Colonic mucosa (tissue), 4 donors: ENCODE measurements around the gene TLX3. TPM values are rescaled to one million over a fixed set of nuclear protein-coding genes. Genes with fewer than 3 reads are reported as not detected.

Experiments
- DNase-seq: peaks from one replicate; pipeline ENCODE4 v3.0.0-alpha.2; 2020
- H3K27ac ChIP-seq: fragments of 200-600 bp; one replicate; pipeline ENCODE4 v1.8.0; 2021
- H3K27me3 ChIP-seq: fragments of 200-600 bp; one replicate; pipeline ENCODE4 v1.8.0; 2021
- H3K36me3 ChIP-seq: fragments of 200-600 bp; one replicate; pipeline ENCODE4 v1.8.0; 2021
- H3K4me1 ChIP-seq: fragments of 200-600 bp; one replicate; pipeline ENCODE4 v1.8.0; 2021; ENCODE audit warnings: mild to moderate bottlenecking
- H3K4me3 ChIP-seq: fragments of 200-600 bp; one replicate; pipeline ENCODE4 v1.8.0; 2021
- H3K9ac ChIP-seq, 2 donors: one replicate each; pipeline ENCODE4 v1.7.0; 2013; ENCODE audit warnings: control low read depth in 2 of 2, low read depth in 2 of 2, low read length in 2 of 2
- H3K9me3 ChIP-seq: fragments of 200-600 bp; one replicate; pipeline ENCODE4 v1.8.0; 2021
- intact Hi-C: fragments of 100-400 bp; cut with DNase I; formaldehyde crosslinking; loops from one replicate; pipeline ENCODE4 v1.14.1; 2022
- total RNA-seq, 2 donors: library from RNA; stranded (reverse); fragmentation: NEBNext Ultra II Directional in 1 of 2; extraction: Animal tissue kit (Norgen Biotek cat#: 25700) in 1 of 2; gene quantifications; one replicate each; pipeline ENCODE4 v1.2.1, GENCODE V29; 2021
- TF ChIP-seq, protein P1 (sequence below): fragments of 200-600 bp; IDR thresholded peaks from one replicate; pipeline ENCODE4 v1.8.0; 2022; ENCODE audit warnings: antibody characterized with exemption, mild to moderate bottlenecking
- donor health status: healthy.
- donor health status: DM: no; HTN: no; CAD: no.
- donor health status: DM: no; HTN: no; CAD: no.

Gene TLX3
- total RNA-seq = not detected

DNA sequence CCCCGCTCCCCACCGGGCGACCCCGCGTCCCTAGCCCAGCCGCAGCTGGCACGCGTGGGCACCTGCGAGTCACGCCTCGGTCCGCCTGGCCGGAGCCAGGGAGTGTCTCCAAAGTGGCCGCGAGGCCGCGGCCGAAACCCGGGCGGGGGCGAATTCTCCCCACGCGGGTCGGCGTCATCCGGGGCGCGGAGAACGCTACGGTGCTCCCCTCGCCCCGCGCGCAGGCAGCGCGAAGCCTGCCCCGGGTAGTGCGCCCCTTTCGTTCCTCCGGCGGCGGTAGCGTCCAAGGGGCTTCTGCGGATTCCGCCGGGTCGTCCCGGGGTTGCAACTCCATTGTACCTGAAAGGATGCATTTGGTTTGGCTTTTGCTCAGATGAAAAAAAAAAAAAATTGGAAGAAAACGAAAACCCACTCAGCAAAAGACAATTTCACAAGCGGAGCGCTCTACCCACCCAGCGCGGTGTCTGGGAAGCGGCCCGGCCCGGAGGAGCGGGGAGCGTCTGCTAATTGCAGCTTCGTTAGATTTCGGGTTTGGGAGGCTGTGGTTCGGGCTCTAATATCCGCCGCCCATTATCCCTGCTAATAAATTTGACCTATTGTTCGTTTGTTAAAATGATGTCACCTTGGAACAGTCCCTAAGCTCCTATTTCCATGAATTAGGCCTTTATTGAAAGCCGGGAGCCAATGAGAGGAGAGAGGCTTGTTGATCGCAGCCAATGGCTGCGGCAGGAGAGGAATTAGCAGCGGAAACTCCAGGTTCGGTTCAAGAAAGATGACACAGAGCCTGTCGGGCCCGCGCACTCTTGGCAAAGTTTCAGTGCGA is at the start of gene TLX3:
TLX3 (plus strand) TSS at position 796 of the 823 bp plus-strand sequence. CDS start 118 bp downstream, outside the sequence.
- H3K27me3 ChIP-seq = peaks cover 76% of the 10 kb centered on the region
- peak within 1 kb of the TSS; percentile 13 for H3K4me3 ChIP-seq
- no peak within 1 kb of the TSS for H3K27ac ChIP-seq
- H3K4me1 ChIP-seq = peaks cover 7% of the 10 kb centered on the region
- TF ChIP-seq, protein P1, sequence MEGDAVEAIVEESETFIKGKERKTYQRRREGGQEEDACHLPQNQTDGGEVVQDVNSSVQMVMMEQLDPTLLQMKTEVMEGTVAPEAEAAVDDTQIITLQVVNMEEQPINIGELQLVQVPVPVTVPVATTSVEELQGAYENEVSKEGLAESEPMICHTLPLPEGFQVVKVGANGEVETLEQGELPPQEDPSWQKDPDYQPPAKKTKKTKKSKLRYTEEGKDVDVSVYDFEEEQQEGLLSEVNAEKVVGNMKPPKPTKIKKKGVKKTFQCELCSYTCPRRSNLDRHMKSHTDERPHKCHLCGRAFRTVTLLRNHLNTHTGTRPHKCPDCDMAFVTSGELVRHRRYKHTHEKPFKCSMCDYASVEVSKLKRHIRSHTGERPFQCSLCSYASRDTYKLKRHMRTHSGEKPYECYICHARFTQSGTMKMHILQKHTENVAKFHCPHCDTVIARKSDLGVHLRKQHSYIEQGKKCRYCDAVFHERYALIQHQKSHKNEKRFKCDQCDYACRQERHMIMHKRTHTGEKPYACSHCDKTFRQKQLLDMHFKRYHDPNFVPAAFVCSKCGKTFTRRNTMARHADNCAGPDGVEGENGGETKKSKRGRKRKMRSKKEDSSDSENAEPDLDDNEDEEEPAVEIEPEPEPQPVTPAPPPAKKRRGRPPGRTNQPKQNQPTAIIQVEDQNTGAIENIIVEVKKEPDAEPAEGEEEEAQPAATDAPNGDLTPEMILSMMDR = no peak
- H3K9ac ChIP-seq = no peak within 1 kb of the TSS
- intact Hi-C loops = no loop called here
- H3K9me3 ChIP-seq = no peaks in the 10 kb centered on the region
- DNase-seq = no peak
- H3K36me3 ChIP-seq = no peaks in the 10 kb centered on the region

DNA sequence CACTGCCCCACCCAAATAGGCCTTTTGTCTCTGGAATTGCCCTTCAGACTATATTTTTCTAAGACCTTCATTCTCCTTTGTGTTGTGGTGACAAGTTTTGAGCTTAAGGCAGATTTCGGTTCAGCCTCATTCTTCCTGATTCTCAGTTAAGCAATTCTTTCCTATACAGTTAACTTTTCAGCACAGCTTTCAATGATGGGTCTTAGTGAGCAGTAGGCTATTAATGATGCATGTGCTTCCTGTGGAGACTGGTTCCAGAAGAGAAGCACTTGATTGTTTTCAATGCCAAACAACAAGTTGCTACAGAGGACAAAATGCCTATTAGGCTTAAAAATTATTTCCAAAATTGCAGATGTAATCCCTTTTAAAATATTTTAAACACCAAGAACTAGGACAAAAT is 47.7 kb upstream of the TLX3 start:
- no peaks in the 10 kb centered on the region for H3K36me3 ChIP-seq
- no peaks in the 10 kb centered on the region for H3K9me3 ChIP-seq
- no peak overlapping the region for H3K9ac ChIP-seq
- H3K4me3 ChIP-seq = no peak overlapping the region
- no peak overlapping the region for H3K27ac ChIP-seq
- H3K27me3 ChIP-seq = no peaks in the 10 kb centered on the region
- DNase-seq = no peak
- intact Hi-C loops = no loop called here
- H3K4me1 ChIP-seq = no peaks in the 10 kb centered on the region
- TF ChIP-seq, protein P1 = no peak

DNA sequence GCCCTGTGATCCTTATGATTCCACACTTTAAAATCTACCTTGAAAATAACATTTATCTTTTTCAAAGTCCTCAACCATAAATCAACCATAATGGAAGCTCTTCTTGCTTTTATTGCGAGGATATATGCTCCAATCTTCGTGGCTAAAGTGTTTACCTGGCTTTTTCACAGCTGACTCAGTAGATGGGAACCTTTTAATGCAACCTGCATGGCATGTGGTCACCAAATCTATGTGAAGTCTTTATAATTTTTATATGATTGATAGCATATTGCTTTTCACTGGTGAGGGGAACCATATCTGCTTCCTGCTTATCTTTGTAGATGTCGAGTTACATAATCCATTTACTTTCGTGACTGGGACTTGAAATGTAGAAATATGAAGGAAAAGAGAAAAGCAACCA is 47.1 kb upstream of the TLX3 start:
- TF ChIP-seq, protein P1 = no peak
- H3K4me1 ChIP-seq = no peaks in the 10 kb centered on the region
- H3K9ac ChIP-seq = no peak overlapping the region
- no peak overlapping the region for H3K27ac ChIP-seq
- intact Hi-C loops = no loop called here
- no peak overlapping the region for H3K4me3 ChIP-seq
- H3K27me3 ChIP-seq = no peaks in the 10 kb centered on the region
- no peaks in the 10 kb centered on the region for H3K9me3 ChIP-seq
- H3K36me3 ChIP-seq = no peaks in the 10 kb centered on the region
- no peak for DNase-seq

DNA sequence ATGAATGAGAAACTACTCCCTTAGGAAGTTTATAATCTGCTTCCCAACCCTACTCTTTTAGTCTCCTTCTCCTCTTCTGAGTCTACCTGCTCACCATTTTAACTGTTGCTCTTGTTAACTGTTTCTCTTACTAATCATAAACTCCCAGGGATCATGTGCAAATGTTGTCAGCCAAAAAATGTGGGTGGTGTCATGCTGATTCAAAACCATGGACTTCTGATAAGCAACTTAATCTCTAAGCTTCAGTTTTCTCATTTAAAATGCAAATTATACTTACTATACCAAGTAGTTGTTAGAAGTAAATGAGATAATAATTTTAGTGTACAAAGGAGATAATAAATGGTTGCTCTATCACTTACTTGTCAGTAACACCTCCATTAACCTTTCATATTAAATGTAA is 45.9 kb upstream of the TLX3 start:
- H3K4me1 ChIP-seq = no peaks in the 10 kb centered on the region
- H3K9ac ChIP-seq = no peak overlapping the region
- H3K27me3 ChIP-seq = no peaks in the 10 kb centered on the region
- no peak overlapping the region for H3K27ac ChIP-seq
- TF ChIP-seq, protein P1 = no peak
- H3K4me3 ChIP-seq = no peak overlapping the region
- DNase-seq = no peak
- no peaks in the 10 kb centered on the region for H3K9me3 ChIP-seq
- intact Hi-C loops = no loop called here
- H3K36me3 ChIP-seq = no peaks in the 10 kb centered on the region

DNA sequence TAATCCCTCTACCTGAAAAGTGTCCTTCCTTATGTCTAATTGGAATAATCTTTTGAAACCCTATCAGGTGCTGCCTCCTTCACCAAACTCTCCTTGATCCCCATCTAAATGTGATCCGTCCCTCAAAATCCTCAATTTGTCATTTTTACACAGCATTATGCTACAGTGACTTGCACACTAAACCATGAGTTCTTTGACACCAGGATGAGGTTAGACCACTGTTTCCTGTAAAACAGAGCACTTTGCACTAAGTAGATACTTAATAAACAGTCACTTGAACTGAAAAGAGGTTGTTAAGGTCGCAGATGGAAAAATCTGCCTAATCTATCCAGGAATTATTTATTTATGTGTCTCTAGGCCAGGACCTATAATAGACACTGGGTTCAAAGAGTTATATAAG is 44.2 kb upstream of the TLX3 start:
- Histone ChIP-seq H3K4me3 (no peak overlapping the region), H3K27ac (no peak overlapping the region), H3K27me3 (no peaks in the 10 kb centered on the region), H3K4me1 (no peaks in the 10 kb centered on the region), H3K9ac (no peak overlapping the region), H3K9me3 (no peaks in the 10 kb centered on the region), H3K36me3 (no peaks in the 10 kb centered on the region)
- TF ChIP-seq, protein P1 = no peak
- intact Hi-C loops = no loop called here
- DNase-seq = no peak
